HFFc6 (cell line): Measurements from ENCODE around the gene KATNA1. TPM values are rescaled to one million over a fixed set of nuclear protein-coding genes. Genes with fewer than 3 reads are reported as not detected.

Experiments
- DNase-seq: peaks from one replicate; pipeline ENCODE4 v3.0.0-alpha.2; 2018
- H3K27ac Mint-ChIP-seq: 2 replicates; pipeline ENCODE4 v1.8.0; 2020; ENCODE audit warnings: mild to moderate bottlenecking, mixed read lengths
- H3K27me3 Mint-ChIP-seq: 2 replicates; pipeline ENCODE4 v1.8.0; 2021; ENCODE audit warnings: mild to moderate bottlenecking, moderate library complexity, mixed read lengths; ENCODE audit not compliant: insufficient read depth
- H3K36me3 Mint-ChIP-seq: 2 replicates; pipeline ENCODE4 v1.8.0; 2021; ENCODE audit warnings: low read depth, mixed read lengths
- H3K4me1 Mint-ChIP-seq: 2 replicates; pipeline ENCODE4 v1.8.0; 2020; ENCODE audit warnings: low read depth, mixed read lengths
- H3K4me3 Mint-ChIP-seq: 2 replicates; pipeline ENCODE4 v1.8.0; 2020; ENCODE audit warnings: mild to moderate bottlenecking, moderate library complexity, mixed read lengths
- H3K9me3 Mint-ChIP-seq: 2 replicates; pipeline ENCODE4 v1.8.0; 2020; ENCODE audit warnings: mild to moderate bottlenecking, mixed read lengths
- CTCF ChIP-seq: fragments of 200-600 bp; sonication (generic); IDR thresholded peaks from 2 replicates; pipeline ENCODE4 v1.5.0; 2021; ENCODE audit warnings: antibody characterized with exemption, mild to moderate bottlenecking
- total RNA-seq, 6 experiments: library from RNA; stranded (reverse); fragmentation: NEBNext Ultra II Directional; extraction: Animal tissue kit (Norgen Biotek cat#: 25700); gene quantifications; 2 replicates in 1 of 6; 3 replicates in 5 of 6; pipeline ENCODE4 v1.2.3, GENCODE V29; 2021

The KATNA1 gene
- total RNA-seq, 6 experiments from 2014 or later, result 14.5 to 16.6 (median 16.1) TPM

DNA sequence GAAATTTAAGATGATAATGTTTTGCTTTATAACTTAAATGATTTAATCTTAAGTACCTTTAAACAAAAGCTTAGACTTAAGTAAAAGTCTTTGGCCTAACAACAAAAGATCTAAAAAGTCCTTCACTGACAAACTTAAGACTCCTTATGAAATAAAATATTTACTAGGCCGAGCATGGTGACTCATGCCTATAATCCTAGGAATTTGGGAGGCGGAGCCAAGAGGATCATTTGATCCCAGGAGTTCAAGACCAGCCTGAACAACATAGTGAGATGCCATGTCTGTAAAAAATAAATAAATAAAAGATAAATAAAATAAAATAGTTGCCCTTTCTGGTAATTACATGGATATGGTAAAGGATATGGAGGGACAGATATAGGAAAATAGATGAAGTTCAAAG is 12.4 kb downstream of the KATNA1 start:
- H3K4me3 Mint-ChIP-seq, result no peak overlapping the region
- H3K27ac Mint-ChIP-seq, result no peak overlapping the region
- DNase-seq, result peak; percentile 38

GRCh38 chr6:149634315-149634714 is 14.2 kb downstream of the KATNA1 start:
- Mint-ChIP-seq H3K4me3 (no peak overlapping the region), H3K27me3 (no peaks in the 10 kb centered on the region)
- no peak for DNase-seq

More for the DNA sequence above, 12.4 kb downstream of the KATNA1 start:
- TF ChIP-seq CTCF, result no peak
- H3K36me3 Mint-ChIP-seq, result no peaks in the 10 kb centered on the region
- H3K4me1 Mint-ChIP-seq, result no peaks in the 10 kb centered on the region
- H3K27me3 Mint-ChIP-seq, result no peaks in the 10 kb centered on the region
- H3K9me3 Mint-ChIP-seq, result no peaks in the 10 kb centered on the region

DNA sequence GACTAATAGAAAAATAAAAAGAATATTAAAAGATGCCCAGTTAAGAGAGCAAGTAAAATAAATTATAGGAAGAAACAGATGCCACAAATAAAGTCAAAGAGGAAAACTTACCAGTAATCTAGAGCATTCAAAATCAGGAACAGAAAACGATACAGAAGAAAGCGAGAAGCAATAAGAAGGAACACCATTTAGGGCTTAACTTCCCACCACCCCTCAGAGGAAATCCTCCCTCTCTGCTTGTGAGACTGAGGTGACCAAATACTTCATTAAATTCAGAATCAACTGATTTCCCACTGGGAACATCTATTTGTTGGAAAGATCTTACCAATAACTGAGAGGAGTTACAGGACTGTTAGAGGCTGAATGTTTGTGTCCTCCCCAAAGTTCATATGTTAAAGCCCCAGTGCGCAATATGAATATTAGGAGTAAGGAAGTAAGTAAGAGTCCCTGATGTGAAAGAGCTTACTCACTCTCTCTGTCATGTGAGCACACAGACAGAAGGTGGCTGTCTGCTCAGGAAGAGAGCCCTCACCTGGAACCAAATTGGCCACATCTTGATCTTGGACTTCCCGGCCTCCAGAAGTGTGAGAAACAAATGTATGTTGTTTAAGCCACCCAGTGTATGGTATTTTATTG is 19.5 kb downstream of the KATNA1 start:
- Mint-ChIP-seq H3K27me3 (peaks cover 2% of the 10 kb centered on the region; the same call in 1 of the 2 replicates), H3K27ac (no peak overlapping the region), H3K4me3 (no peak overlapping the region), H3K4me1 (no peaks in the 10 kb centered on the region), H3K9me3 (no peaks in the 10 kb centered on the region), H3K36me3 (peaks cover 12% of the 10 kb centered on the region)
- DNase-seq, result no peak
- TF ChIP-seq CTCF, result no peak

More at GRCh38 chr6:149634315-149634714, 14.2 kb downstream of the KATNA1 start:
- Mint-ChIP-seq H3K9me3 (no peaks in the 10 kb centered on the region), H3K36me3 (peaks cover 3% of the 10 kb centered on the region), H3K27ac (no peak overlapping the region), H3K4me1 (no peaks in the 10 kb centered on the region)
- TF ChIP-seq CTCF, result no peak

DNA sequence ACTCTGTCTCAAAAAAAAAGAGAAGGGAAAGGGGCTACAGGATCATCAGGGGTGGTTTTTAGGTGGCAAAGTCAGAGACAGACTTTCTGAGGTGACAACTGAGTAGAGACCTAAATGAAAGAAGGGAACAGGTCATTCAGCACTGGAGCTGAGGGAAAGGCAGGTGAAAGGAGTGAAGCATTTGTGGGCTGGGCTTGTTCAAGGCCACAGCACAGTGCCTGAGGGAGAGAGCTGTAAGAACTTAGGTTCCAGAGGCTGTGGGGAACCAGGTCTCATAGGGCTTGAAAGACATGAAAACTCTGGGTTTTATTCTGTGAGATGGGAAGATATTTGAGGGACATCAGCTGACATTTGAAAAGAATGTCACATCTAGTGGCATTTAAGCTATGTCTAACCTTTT is 20.8 kb downstream of the KATNA1 start:
- H3K27me3 Mint-ChIP-seq, result peaks cover 2% of the 10 kb centered on the region; the same call in 1 of the 2 replicates
- no peak overlapping the region for H3K4me3 Mint-ChIP-seq
- no peaks in the 10 kb centered on the region for H3K4me1 Mint-ChIP-seq
- no peak for DNase-seq
- H3K27ac Mint-ChIP-seq, result no peak overlapping the region
- no peak for TF ChIP-seq CTCF
- no peaks in the 10 kb centered on the region for H3K9me3 Mint-ChIP-seq
- H3K36me3 Mint-ChIP-seq, result peaks cover 16% of the 10 kb centered on the region

- H3K4me1 Mint-ChIP-seq, result peaks cover 6% of the 10 kb centered on the region; the same call in 1 of the 2 replicates
- DNase-seq, result no peak
- no peaks in the 10 kb centered on the region for H3K9me3 Mint-ChIP-seq
- no peak for TF ChIP-seq CTCF
- no peak overlapping the region; the same call in 1 of the 2 replicates for H3K27ac Mint-ChIP-seq
- H3K4me3 Mint-ChIP-seq, result no peak overlapping the region
- peaks cover 38% of the 10 kb centered on the region for H3K36me3 Mint-ChIP-seq
- H3K27me3 Mint-ChIP-seq, result no peaks in the 10 kb centered on the region; the same call in 1 of the 2 replicates
Measured at GRCh38 chr6:149615805-149616204, 32.7 kb downstream of the KATNA1 start.
